HCT116 (cell line): ENCODE measurements around the gene ATP8A2. TPM values are rescaled to one million over a fixed set of nuclear protein-coding genes. Genes with fewer than 3 reads are reported as not detected.

ENCODE experiments used
- ATAC-seq: fragments of 200-7000 bp; cut with Tn5 transposase; 2 replicates; pipeline ENCODE4 v1.9.1; 2020; ENCODE audit warnings: mild to moderate bottlenecking, moderate library complexity
- BruUV-seq: library from RNA; stranded (reverse); fragments of 400-500 nt; replicated peaks from 2 replicates; lab custom pipeline; 2021; lab: Mats Ljungman, UMichigan
- CTCF ChIA-PET: fragments of 300-600 bp; sonication (Branson Sonifier 250); formaldehyde crosslinking; loops from one replicate; lab custom pipeline; 2021; ENCODE audit warnings: antibody characterized with exemption; lab: Charles Lee
- POLR2A ChIA-PET: fragments of 300-600, 350-600 bp; sonication (Branson Sonifier 250); formaldehyde crosslinking; loops from one replicate; lab custom pipeline; 2021; ENCODE audit warnings: antibody characterized with exemption; lab: Charles Lee
- RAD21 ChIA-PET, 2 experiments: fragments of 300-600 bp; sonication (Branson Sonifier 250); formaldehyde crosslinking; loops; one replicate each; lab custom pipeline; 2023; ENCODE audit warnings: low total read pairs in 2 of 2; ENCODE audit not compliant: uncharacterized antibody in 2 of 2, unreplicated experiment in 2 of 2, low non-redundant PET in 1 of 2; lab: Charles Lee
- DNase-seq: peaks from one replicate; pipeline ENCODE4 v3.0.0-alpha.2; 2010; ENCODE audit warnings: low read depth, low spot score
- H2AFZ ChIP-seq: fragments of 200-600 bp; shearing (Covaris generic), sonication (generic); 2 replicates; pipeline ENCODE4 v1.6.1; 2017; ENCODE audit warnings: low read depth, mixed run types, mixed read lengths, antibody characterized with exemption, low read length; ENCODE audit not compliant: poor library complexity, severe bottlenecking
- H3K27ac ChIP-seq: 2 replicates; pipeline ENCODE4 v1.5.1; 2012; ENCODE audit warnings: low read depth, low read length
- H3K27me3 ChIP-seq: fragments of 200-600 bp; sonication (generic); 2 replicates; pipeline ENCODE4 v1.6.1; 2016; ENCODE audit warnings: mixed run types, low read length, mixed read lengths; ENCODE audit not compliant: insufficient read depth
- H3K36me3 ChIP-seq, 2 experiments: fragments of 200-500 bp in 1 of 2; fragments of 200-600 bp in 1 of 2; sonication (Bioruptor generic) in 1 of 2; sonication (generic) in 1 of 2; 2 replicates each; pipeline versions ENCODE4 v1.5.1 to v1.6.1; 2014 to 2016; ENCODE audit warnings: low read length in 2 of 2, inconsistent platforms in 1 of 2, mixed read lengths in 1 of 2, mixed run types in 1 of 2; ENCODE audit not compliant: insufficient read depth in 2 of 2, control insufficient read depth in 1 of 2
- H3K4me1 ChIP-seq, 2 experiments: fragments of 200-600 bp in 1 of 2; sonication (generic) in 1 of 2; 2 replicates each; pipeline versions ENCODE4 v1.5.1 to v1.6.1; 2012 to 2017; ENCODE audit warnings: low read length in 2 of 2, inconsistent platforms in 1 of 2, mild to moderate bottlenecking in 1 of 2, mixed read lengths in 1 of 2, mixed run types in 1 of 2, moderate library complexity in 1 of 2; ENCODE audit not compliant: insufficient read depth in 2 of 2, control insufficient read depth in 1 of 2
- H3K4me2 ChIP-seq: fragments of 200-600 bp; sonication (generic); 2 replicates; pipeline ENCODE4 v1.6.1; 2017; ENCODE audit warnings: mixed run types, low read length, mixed read lengths
- H3K4me3 ChIP-seq, 2 experiments: fragments of 200-600 bp in 1 of 2; sonication (generic) in 1 of 2; replicated peaks in 1 of 2; 2 replicates each; pipeline ENCODE4 v1.5.1; 2011 to 2016; ENCODE audit warnings: low read length in 2 of 2, control low read depth in 1 of 2, low read depth in 1 of 2, mild to moderate bottlenecking in 1 of 2, mixed read lengths in 1 of 2, mixed run types in 1 of 2
- H3K79me2 ChIP-seq: fragments of 200-600 bp; sonication (generic); 2 replicates; pipeline ENCODE4 v1.6.1; 2017; ENCODE audit warnings: mild to moderate bottlenecking, mixed run types, low read length, moderate library complexity, mixed read lengths; ENCODE audit not compliant: insufficient read depth
- H3K9ac ChIP-seq: fragments of 200-600 bp; sonication (generic); 2 replicates; pipeline ENCODE4 v1.6.1; 2016; ENCODE audit warnings: low read length, mixed read lengths
- H3K9me2 ChIP-seq: fragments of 200-600 bp; sonication (generic), shearing (Covaris generic); 2 replicates; pipeline ENCODE4 v1.6.1; 2017; ENCODE audit warnings: mixed run types, mild to moderate bottlenecking, moderate library complexity; ENCODE audit not compliant: insufficient read depth
- H3K9me3 ChIP-seq, 2 experiments: fragments of 200-500 bp in 1 of 2; fragments of 200-600 bp in 1 of 2; sonication (Bioruptor generic) in 1 of 2; sonication (generic) in 1 of 2; 2 replicates each; pipeline ENCODE4 v1.6.1; 2014 to 2017; ENCODE audit warnings: low read length in 2 of 2, mixed read lengths in 2 of 2, inconsistent platforms in 1 of 2, low read depth in 1 of 2, mild to moderate bottlenecking in 1 of 2, mixed run types in 1 of 2, moderate library complexity in 1 of 2; ENCODE audit not compliant: control insufficient read depth in 1 of 2, insufficient read depth in 1 of 2
- H4K20me1 ChIP-seq: fragments of 200-600 bp; sonication (generic), shearing (Covaris generic); 2 replicates; pipeline ENCODE4 v1.6.1; 2017; ENCODE audit warnings: mixed run types, mild to moderate bottlenecking, moderate library complexity; ENCODE audit not compliant: insufficient read depth
- ATF3 ChIP-seq: IDR thresholded peaks from 2 replicates; pipeline ENCODE4 v1.6.1; 2012
- CBX3 ChIP-seq: IDR thresholded peaks from 2 replicates; pipeline ENCODE4 v1.6.1; 2012; ENCODE audit warnings: low read depth
- CEBPB ChIP-seq: IDR thresholded peaks from 2 replicates; pipeline ENCODE4 v1.6.1; 2012; ENCODE audit warnings: low read depth
- ELF1 ChIP-seq: IDR thresholded peaks from 2 replicates; pipeline ENCODE4 v1.6.1; 2012; ENCODE audit warnings: low read depth, borderline replicate concordance
- EZH2 ChIP-seq: fragments of 200-600 bp; sonication (generic); IDR thresholded peaks from 2 replicates; pipeline ENCODE4 v1.6.1; 2017; ENCODE audit warnings: antibody characterized with exemption, mixed run types
- MAX ChIP-seq: IDR thresholded peaks from 2 replicates; pipeline ENCODE4 v1.6.1; 2012
- POLR2AphosphoS5 ChIP-seq: IDR thresholded peaks from 2 replicates; pipeline ENCODE4 v1.6.1; 2011; ENCODE audit warnings: mild to moderate bottlenecking, low read depth, low read length, moderate library complexity
- SIN3A ChIP-seq: IDR thresholded peaks from 2 replicates; pipeline ENCODE4 v1.6.1; 2012; ENCODE audit warnings: low read depth
- SRF ChIP-seq: IDR thresholded peaks from 2 replicates; pipeline ENCODE4 v1.6.1; 2012; ENCODE audit warnings: low read depth
- YY1 ChIP-seq: IDR thresholded peaks from 2 replicates; pipeline ENCODE4 v1.6.1; 2011; ENCODE audit warnings: low read length, low read depth, moderate library complexity, mild to moderate bottlenecking; ENCODE audit not compliant: insufficient replicate concordance; ENCODE audit errors: extremely low read depth
- intact Hi-C: fragments of 100-400 bp; cut with micrococcal nuclease; formaldehyde crosslinking; loops from 2 replicates; pipeline ENCODE4 v1.10.0; 2022
- total RNA-seq: library from RNA; stranded (reverse); gene quantifications from one replicate; pipeline ENCODE4 v1.2.1, GENCODE V29; 2021; ENCODE audit not compliant: unreplicated experiment
- TF ChIP-seq, protein P1 (sequence below): IDR thresholded peaks from 2 replicates; pipeline ENCODE4 v1.6.1; 2011; ENCODE audit warnings: mild to moderate bottlenecking, low read length, moderate library complexity; ENCODE audit not compliant: insufficient replicate concordance; ENCODE audit errors: extremely low read depth

Gene ATP8A2
- total RNA-seq, 1 experiment from 2014 or later: not detected

DNA sequence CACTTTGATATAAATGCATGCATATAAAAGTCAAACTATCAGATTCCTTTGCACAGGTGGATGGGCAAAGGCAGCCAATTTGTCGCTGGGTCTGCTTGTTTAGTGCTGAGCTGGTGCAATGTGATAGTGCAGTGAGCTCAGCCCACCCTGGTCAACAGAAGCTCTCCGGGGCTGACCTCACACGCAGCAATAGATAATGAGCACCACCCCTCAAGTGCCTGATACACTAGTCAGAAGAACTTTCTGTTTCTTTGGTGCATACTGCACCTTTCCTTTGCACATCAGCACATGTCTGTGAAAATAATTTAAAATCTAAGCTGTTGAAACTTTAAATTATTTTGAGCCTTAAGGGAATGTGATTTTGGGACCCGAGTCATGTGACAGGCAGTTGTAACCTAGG, 20.2 kb downstream of the ATP8A2 start:
- Histone ChIP-seq H2AFZ (no peak overlapping the region), H3K4me2 (no peak overlapping the region), H4K20me1 (no peaks in the 10 kb centered on the region), H3K9me2 (no peaks in the 10 kb centered on the region), H3K9me3 (no peaks in the 10 kb centered on the region)
- no peak for ATAC-seq
- ChIA-PET POLR2A (no interaction called here), RAD21 (no interaction called here)
- BruUV-seq: no TSS peak
- TF ChIP-seq POLR2AphosphoS5 (no peak), EZH2 (no peak), SIN3A (no peak), MAX (no peak), ELF1 (no peak), SRF (no peak), CBX3 (no peak), YY1 (no peak), CEBPB (no peak), ATF3 (no peak)
- TF ChIP-seq, protein P1, sequence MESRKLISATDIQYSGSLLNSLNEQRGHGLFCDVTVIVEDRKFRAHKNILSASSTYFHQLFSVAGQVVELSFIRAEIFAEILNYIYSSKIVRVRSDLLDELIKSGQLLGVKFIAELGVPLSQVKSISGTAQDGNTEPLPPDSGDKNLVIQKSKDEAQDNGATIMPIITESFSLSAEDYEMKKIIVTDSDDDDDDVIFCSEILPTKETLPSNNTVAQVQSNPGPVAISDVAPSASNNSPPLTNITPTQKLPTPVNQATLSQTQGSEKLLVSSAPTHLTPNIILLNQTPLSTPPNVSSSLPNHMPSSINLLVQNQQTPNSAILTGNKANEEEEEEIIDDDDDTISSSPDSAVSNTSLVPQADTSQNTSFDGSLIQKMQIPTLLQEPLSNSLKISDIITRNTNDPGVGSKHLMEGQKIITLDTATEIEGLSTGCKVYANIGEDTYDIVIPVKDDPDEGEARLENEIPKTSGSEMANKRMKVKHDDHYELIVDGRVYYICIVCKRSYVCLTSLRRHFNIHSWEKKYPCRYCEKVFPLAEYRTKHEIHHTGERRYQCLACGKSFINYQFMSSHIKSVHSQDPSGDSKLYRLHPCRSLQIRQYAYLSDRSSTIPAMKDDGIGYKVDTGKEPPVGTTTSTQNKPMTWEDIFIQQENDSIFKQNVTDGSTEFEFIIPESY: no peak
- TF ChIP-seq, all 23 proteins: peak for 0
- 0 out of 2 replicates have a peak, but pooled peaks cover 14% of the 10 kb centered on the region for H3K27me3 ChIP-seq
- H3K79me2 ChIP-seq: no peaks in the 10 kb centered on the region
- CTCF ChIA-PET: no interaction called here
- H3K9ac ChIP-seq: no peak overlapping the region
- H3K4me3 ChIP-seq: no peak overlapping the region
- no peak for DNase-seq
- intact Hi-C loops: no loop called here
- no peaks in the 10 kb centered on the region for H3K36me3 ChIP-seq
- no peaks in the 10 kb centered on the region for H3K4me1 ChIP-seq
- no peak overlapping the region for H3K27ac ChIP-seq
